ELR (cell line): ENCODE data around the gene MAPK12.
A peak's percentile ranks its signal among the peaks of the same experiment; 100 is the strongest.

Source experiments
- DNase-seq: peaks from one replicate; pipeline ENCODE4 v3.0.0-alpha.2; 2015; ENCODE audit warnings: low read depth

MAPK12 gene

GRCh38 chr22:50232481-50233151, 28.9 kb downstream of the MAPK12 start:
- DNase-seq: no peak

- no peak for DNase-seq
Observed at GRCh38 chr22:50229370-50229769, 32.1 kb downstream of the MAPK12 start.

- DNase-seq: no peak
Observed at GRCh38 chr22:50228366-50228765, 33.1 kb downstream of the MAPK12 start.

- DNase-seq: no peak
Observed at GRCh38 chr22:50227579-50228215, 33.8 kb downstream of the MAPK12 start.

- DNase-seq: no peak
Observed at GRCh38 chr22:50226875-50227165, 34.7 kb downstream of the MAPK12 start.

- DNase-seq: no peak
Observed at GRCh38 chr22:50226063-50226874, 35.2 kb downstream of the MAPK12 start.

- no peak for DNase-seq
Observed at GRCh38 chr22:50225200-50225969, 36.1 kb downstream of the MAPK12 start.

- no peak for DNase-seq
Observed at GRCh38 chr22:50224071-50224470, 37.4 kb downstream of the MAPK12 start.

- DNase-seq: no peak
Observed at GRCh38 chr22:50222508-50222907, 39.0 kb downstream of the MAPK12 start.

- DNase-seq: no peak
Observed at GRCh38 chr22:50221410-50222300, 39.8 kb downstream of the MAPK12 start.

- DNase-seq: no peak
Observed at GRCh38 chr22:50220603-50221409, 40.7 kb downstream of the MAPK12 start.

GRCh38 chr22:50219800-50220602, 41.5 kb downstream of the MAPK12 start:
- no peak for DNase-seq

GRCh38 chr22:50218996-50219727, 42.3 kb downstream of the MAPK12 start:
- DNase-seq: peak; percentile 38

GRCh38 chr22:50218153-50218995, 43.1 kb downstream of the MAPK12 start:
- DNase-seq: no peak

- DNase-seq: no peak
Observed at GRCh38 chr22:50217543-50218152, 43.8 kb downstream of the MAPK12 start.

- no peak for DNase-seq
Observed at GRCh38 chr22:50216684-50217520, 44.6 kb downstream of the MAPK12 start.
